GM18868 (cell line): ENCODE data around the gene ZFYVE26.
"Not testable (repeated sequence)": the region's sequence is repeated elsewhere in the genome, so short reads cannot be mapped to it uniquely, and the experiment has no call there.

ENCODE experiments used
- ATAC-seq: cut with Tn5 transposase; IDR thresholded peaks from one replicate; pipeline ENCODE4 v1.9.1; 2021; ENCODE audit warnings: mild to moderate bottlenecking, moderate library complexity; ENCODE audit not compliant: unreplicated experiment

ZFYVE26 gene

DNA sequence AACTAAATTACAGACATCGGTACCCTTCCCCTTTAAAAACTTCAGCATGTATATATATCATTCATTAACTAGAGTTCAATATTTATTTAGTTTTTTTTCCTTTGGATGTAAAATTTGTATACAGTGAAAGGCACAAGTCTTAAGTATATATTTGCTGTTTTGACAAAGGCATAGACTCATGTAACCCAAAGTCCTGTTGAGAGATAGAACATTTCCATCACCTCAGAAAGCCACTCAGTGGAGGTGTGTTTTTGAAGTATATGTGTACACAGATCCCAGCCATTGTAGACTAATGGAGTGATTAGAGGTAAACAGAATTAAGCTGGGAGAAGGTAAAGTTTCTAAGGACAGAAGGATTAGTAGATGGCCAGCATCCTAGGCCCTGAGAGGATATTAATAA lies 99.3 kb downstream of the ZFYVE26 start:
- no peak for ATAC-seq

DNA sequence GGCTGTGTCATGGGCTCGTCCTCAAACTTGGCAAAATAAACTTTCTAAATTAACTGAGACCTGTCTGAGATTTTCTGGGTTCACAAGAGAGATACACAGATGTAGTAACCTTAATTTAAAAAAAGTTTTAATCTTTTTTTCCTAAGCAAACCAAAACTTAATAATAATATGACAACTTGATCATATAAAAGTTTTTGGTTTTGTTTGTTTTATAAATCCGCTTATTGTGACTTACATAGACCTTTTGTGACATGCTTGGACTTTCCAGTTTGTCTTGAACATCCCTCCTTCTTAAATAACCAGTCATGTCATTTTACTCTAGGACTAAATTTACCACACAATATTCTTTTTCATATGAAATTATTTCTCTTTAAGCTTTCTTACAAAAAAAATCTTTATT lies 106.2 kb downstream of the ZFYVE26 start:
- ATAC-seq: no peak

DNA sequence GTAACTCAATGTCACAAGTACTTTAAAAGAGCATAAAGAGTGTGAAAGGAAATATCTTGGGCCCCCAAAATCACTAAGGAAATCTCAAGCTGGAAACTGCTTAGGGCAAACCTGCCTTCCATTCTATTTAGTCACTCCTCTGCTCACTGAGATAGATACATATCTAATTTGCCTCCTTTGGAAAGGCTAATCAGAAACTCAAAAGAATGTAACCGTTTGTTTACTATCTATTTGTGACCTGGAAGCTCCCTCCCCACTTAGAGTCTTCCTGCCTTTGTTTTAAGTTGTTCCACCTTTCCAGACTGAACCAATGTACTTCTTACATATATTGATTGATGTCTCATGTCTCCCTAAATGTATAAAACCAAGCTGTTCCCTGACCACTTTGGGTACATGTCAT lies 106.6 kb downstream of the ZFYVE26 start:
- ATAC-seq: not testable (repeated sequence)

DNA sequence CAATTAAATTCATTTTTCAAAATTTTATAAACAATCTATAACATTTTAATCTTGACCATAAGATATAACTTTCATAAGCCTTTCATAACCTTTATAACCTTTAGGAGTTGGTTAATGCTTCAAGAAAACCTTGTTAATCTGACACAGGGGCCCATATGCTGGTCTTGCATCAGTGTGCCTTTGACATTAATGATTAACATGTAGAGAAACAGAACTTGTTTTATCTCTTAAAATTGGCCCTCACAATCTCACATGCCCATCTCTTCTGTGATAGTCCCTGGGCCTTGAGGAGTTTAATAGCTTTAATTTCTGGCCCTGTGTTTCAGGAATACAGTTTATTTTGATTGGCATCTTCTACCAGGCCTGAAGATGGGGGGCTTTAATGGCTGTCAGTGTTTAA lies 107.0 kb downstream of the ZFYVE26 start:
- not testable (repeated sequence) for ATAC-seq

DNA sequence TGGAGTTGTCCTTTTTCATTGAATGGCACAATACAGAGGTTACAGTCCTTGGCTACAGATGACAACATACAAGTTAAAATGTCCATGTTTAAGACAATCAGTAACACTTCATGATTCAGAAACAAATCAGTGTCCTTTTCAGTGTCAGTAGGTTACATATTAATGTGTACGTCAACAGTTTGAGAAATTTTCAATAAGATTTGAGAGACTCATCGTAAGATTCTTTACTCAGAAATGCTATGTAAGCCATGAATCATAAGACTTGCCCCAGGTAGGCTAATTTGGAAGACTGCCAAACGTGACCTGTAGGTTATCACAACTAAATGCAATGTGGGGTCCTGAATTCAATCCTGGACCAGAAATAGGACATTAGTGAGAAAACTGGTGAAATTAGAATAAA lies 111.2 kb downstream of the ZFYVE26 start:
- no peak for ATAC-seq

DNA sequence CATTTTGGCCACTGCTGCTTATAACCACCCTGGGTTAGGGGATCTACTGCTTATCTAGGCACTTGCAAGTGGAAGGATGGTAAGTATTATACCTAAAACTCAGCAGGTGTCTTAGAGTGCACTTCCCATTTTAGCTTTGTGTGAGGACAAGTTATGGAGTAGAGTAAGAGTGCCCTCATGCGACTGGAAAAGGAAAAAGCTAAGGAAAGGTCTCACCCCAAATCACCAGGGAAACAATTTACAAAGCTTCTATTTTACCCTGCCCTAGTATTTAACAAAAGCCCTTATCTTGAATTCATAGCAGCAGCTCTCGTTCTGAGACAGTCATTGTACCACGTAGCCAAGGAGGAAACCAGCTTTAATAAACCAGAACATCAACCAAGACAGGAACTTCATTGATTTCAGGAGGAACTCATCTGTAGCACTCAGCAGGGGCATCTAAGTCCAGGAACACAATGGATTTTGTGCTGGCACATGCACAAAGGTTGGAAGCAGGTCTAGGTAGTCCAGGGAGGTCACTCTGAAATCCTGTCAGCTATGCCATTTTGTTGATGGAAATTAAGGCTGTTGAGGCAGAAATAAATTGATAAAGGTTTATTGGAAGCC lies 111.8 kb downstream of the ZFYVE26 start:
- ATAC-seq: peak; percentile 50

DNA sequence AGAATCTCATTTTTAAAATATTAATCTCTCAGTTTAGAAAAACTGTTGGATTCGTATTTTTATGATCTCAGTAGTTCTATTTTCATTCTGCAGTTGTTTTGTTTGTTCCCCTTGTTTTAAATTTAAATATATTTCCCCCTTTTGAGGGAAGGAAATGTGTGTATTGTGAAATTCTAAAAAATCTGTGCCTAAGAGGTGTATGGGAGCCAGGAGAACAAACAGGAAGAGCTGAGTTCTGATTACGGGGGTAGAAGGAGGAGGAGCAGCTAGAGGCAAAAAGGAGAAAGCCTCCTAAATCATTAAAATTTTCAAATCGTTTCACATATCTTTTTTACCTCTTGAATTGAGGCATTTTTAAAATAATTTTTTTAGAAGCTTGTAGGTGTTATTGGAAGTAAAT lies 112.4 kb downstream of the ZFYVE26 start:
- ATAC-seq: no peak

DNA sequence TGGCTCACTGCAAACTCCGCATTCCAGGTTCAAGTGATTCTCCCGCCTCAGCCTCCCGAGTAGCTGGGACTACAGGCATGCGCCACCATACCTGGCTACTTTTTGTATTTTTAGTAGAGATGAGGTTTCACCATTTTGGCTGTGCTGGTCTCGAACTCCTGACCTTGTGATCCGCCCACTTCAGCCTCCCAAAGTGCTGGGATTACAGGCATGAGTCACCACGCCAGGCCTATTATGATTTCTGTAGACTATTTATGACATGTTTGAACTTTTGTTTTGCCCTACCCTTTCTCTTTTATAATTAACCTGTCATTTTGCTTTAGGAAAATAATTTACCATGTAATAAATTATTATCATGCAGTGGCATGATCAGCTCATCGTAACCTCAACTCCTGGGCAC lies 114.9 kb downstream of the ZFYVE26 start, which contains the start of gene RDH12:
Gene RDH12, plus strand, starts transcription at position 395 of the 400 bp plus-strand sequence. CDS start 20,757 bp downstream, outside the sequence.
- ATAC-seq: not testable (repeated sequence)

DNA sequence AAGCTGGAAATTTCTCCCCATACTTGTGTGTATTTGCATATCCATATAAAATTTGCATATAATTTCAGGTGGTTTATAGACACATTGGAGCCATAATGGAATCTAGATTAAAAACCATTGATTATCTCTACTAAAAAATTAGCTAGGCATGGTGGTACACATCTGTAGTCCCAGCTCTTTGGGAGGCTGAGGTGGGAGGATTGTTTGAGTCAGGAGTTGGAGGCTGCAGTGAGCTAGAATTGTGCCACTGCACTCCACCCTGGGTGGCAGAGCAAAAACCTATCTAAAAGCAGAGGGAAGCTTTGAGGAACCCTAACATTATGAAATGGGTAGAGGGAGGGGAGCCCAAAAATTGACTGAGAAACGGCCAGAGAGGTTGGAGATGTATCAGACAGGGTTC lies 118.2 kb downstream of the ZFYVE26 start:
- ATAC-seq: no peak

DNA sequence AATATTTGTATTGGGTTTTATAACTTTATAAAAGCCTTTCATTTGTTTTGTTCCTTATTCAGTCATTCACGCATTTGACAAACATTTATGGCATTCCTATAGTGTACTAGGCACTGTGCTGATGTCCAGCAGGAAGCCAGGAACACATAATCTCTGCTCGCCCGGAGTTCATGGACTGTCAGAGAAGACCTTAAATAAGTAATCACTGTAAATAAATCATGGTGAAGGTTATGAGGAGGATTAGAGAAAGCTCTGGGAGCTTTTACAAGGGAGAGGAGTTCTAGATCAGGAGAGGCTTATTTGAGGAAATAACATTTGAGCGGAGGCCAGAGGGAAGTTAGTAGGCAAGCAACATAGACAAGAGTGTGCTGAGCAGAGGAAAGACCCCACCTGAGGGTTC lies 119.4 kb downstream of the ZFYVE26 start:
- no peak for ATAC-seq
